AG04450 (cell line): ENCODE results near the gene SLIT1. TPM values are rescaled to one million over a fixed set of nuclear protein-coding genes. Genes with fewer than 3 reads are reported as not detected.

ENCODE experiments used
- CTCF ChIA-PET: fragments of 300-600, 350-600 bp; formaldehyde crosslinking; extraction: SDS; loops from one replicate; lab custom pipeline; 2022; ENCODE audit warnings: antibody characterized with exemption, inconsistent platforms; lab: Charles Lee
- POLR2A ChIA-PET: fragments of 350-600 bp; formaldehyde crosslinking; extraction: SDS; loops from one replicate; lab custom pipeline; 2021; ENCODE audit warnings: antibody characterized with exemption, inconsistent platforms; lab: Yijun Ruan, JAX
- DNase-seq: peaks from one replicate; pipeline ENCODE4 v3.0.0-alpha.2; 2011; ENCODE audit warnings: low read depth, low spot score
- H3K27ac ChIP-seq: one replicate; pipeline ENCODE4 v1.5.1; 2012; ENCODE audit warnings: low read depth, low read length, control low read depth
- H3K27me3 ChIP-seq: one replicate; pipeline ENCODE4 v1.6.0; 2012; ENCODE audit warnings: low read length; ENCODE audit not compliant: control insufficient read depth, insufficient read depth
- H3K4me3 ChIP-seq: 2 replicates; pipeline ENCODE4 v1.5.1; 2011; ENCODE audit warnings: mild to moderate bottlenecking, low read depth, low read length, control low read depth
- H3K9me3 ChIP-seq: 2 replicates; pipeline ENCODE4 v1.5.1; 2012; ENCODE audit warnings: low read length; ENCODE audit not compliant: control insufficient read depth, insufficient read depth
- CTCF ChIP-seq: IDR thresholded peaks from 2 replicates; pipeline ENCODE4 v1.5.1; 2011; ENCODE audit warnings: low read depth, low read length, control low read depth, inconsistent platforms
- polyA plus RNA-seq: library from polyadenylated mRNA; depleted of rRNA; stranded (reverse); fragments of >200 nt; gene quantifications from 2 replicates; pipeline ENCODE4 v1.2.3, GENCODE V29; 2011

Gene SLIT1
- polyA plus RNA-seq, 1 experiment, result 0.01 TPM

- H3K27me3 ChIP-seq, result peaks cover 29% of the 10 kb centered on the region
- no peak for TF ChIP-seq CTCF
- ChIA-PET CTCF (interaction anchor here (3.3 kb wide), 1 partner anchor 11 kb away, joined by 24 read pairs; no protein-coding TSS in a partner anchor), POLR2A (no interaction called here)
- H3K9me3 ChIP-seq, result no peaks in the 10 kb centered on the region; the same call in 1 of the 2 replicates
- no peak overlapping the region for H3K4me3 ChIP-seq
- DNase-seq, result no peak
- no peak overlapping the region for H3K27ac ChIP-seq
Observed at GRCh38 chr10:97062046-97062445, 123.7 kb downstream of the SLIT1 start.

GRCh38 chr10:97061423-97061822, 124.3 kb downstream of the SLIT1 start:
- Histone ChIP-seq H3K27ac (no peak overlapping the region), H3K9me3 (no peaks in the 10 kb centered on the region; the same call in 1 of the 2 replicates), H3K27me3 (peaks cover 29% of the 10 kb centered on the region), H3K4me3 (no peak overlapping the region)
- ChIA-PET POLR2A (no interaction called here), CTCF (interaction anchor here (0.5 to 3.3 kb wide), 3 partner anchors 11 to 244 kb away, joined by 3 to 24 read pairs (median 4); no protein-coding TSS in a partner anchor)
- DNase-seq, result no peak
- no peak for TF ChIP-seq CTCF

- peaks cover 27% of the 10 kb centered on the region for H3K27me3 ChIP-seq
- CTCF ChIA-PET, result interaction anchor here (0.5 to 3.3 kb wide), 5 partner anchors 12 to 245 kb away, joined by 3 to 24 read pairs (median 4); no protein-coding TSS in a partner anchor
- DNase-seq, result no peak
Observed at GRCh38 chr10:97060441-97061084, 125.2 kb downstream of the SLIT1 start.

GRCh38 chr10:97059872-97060205, 125.9 kb downstream of the SLIT1 start:
- ChIA-PET CTCF (interaction anchor here (1.1 to 3.3 kb wide), 3 partner anchors 13 to 150 kb away, joined by 3 to 24 read pairs (median 7); no protein-coding TSS in a partner anchor), POLR2A (no interaction called here)
- Histone ChIP-seq H3K27me3 (peaks cover 26% of the 10 kb centered on the region), H3K27ac (no peak overlapping the region), H3K4me3 (no peak overlapping the region), H3K9me3 (no peaks in the 10 kb centered on the region; the same call in 1 of the 2 replicates)
- no peak for TF ChIP-seq CTCF
- DNase-seq, result no peak

More at GRCh38 chr10:97060441-97061084, 125.2 kb downstream of the SLIT1 start:
- Histone ChIP-seq H3K4me3 (no peak overlapping the region), H3K9me3 (no peaks in the 10 kb centered on the region; the same call in 1 of the 2 replicates), H3K27ac (no peak overlapping the region)
- POLR2A ChIA-PET, result interaction anchor here (0.7 kb wide), 1 partner anchor 11 kb away, joined by 3 read pairs; no protein-coding TSS in a partner anchor
- TF ChIP-seq CTCF, result no peak
